WTC11 (cell line): ENCODE data around the gene CSF2. TPM values are rescaled to one million over a fixed set of nuclear protein-coding genes. Genes with fewer than 3 reads are reported as not detected.

Source experiments
- ATAC-seq: fragments of 200-7000 bp; cut with Tn5 transposase; 2 replicates; pipeline ENCODE4 v1.10.0; 2021; ENCODE audit warnings: mild to moderate bottlenecking, moderate library complexity
- CTCF ChIA-PET: fragments of 300-600 bp; sonication (Branson Sonifier 250); formaldehyde crosslinking; loops from one replicate; lab custom pipeline; 2021; ENCODE audit warnings: antibody characterized with exemption; lab: Charles Lee
- POLR2A ChIA-PET: fragments of 350-600 bp; sonication (Branson Sonifier 250); formaldehyde crosslinking; loops from one replicate; lab custom pipeline; 2021; ENCODE audit warnings: antibody characterized with exemption; lab: Charles Lee
- DNase-seq: peaks from one replicate; pipeline ENCODE4 v3.0.0; 2021; ENCODE audit warnings: low spot score
- H3K27ac Mint-ChIP-seq: 2 replicates; pipeline ENCODE4 v1.8.0; 2021; ENCODE audit warnings: mixed read lengths
- H3K27me3 Mint-ChIP-seq: 2 replicates; pipeline ENCODE4 v1.8.0; 2021; ENCODE audit warnings: low read depth, mild to moderate bottlenecking, moderate library complexity, mixed read lengths
- H3K36me3 Mint-ChIP-seq: 2 replicates; pipeline ENCODE4 v1.8.0; 2021; ENCODE audit warnings: mixed read lengths
- H3K4me1 Mint-ChIP-seq: 2 replicates; pipeline ENCODE4 v1.8.0; 2022; ENCODE audit warnings: mixed read lengths
- H3K4me3 Mint-ChIP-seq: 2 replicates; pipeline ENCODE4 v1.8.0; 2021; ENCODE audit warnings: mild to moderate bottlenecking, moderate library complexity, mixed read lengths
- H3K9me3 Mint-ChIP-seq: 2 replicates; pipeline ENCODE4 v1.8.0; 2021; ENCODE audit warnings: mixed read lengths
- CREM ChIP-seq: sonication (generic); formaldehyde crosslinking; IDR thresholded peaks from 2 replicates; pipeline ENCODE4 v1.8.1; 2022; ENCODE audit warnings: mild to moderate bottlenecking, missing genetic modification reagents, moderate library complexity
- ELF4 ChIP-seq: sonication (generic); formaldehyde crosslinking; IDR thresholded peaks from 2 replicates; pipeline ENCODE4 v1.8.1; 2022; ENCODE audit warnings: low read depth, mild to moderate bottlenecking, moderate library complexity, missing genetic modification reagents
- ESRRA ChIP-seq: sonication (generic); formaldehyde crosslinking; IDR thresholded peaks from 2 replicates; pipeline ENCODE4 v1.8.1; 2022; ENCODE audit warnings: mild to moderate bottlenecking, missing genetic modification reagents, borderline replicate concordance
- ETV6 ChIP-seq: sonication (generic); formaldehyde crosslinking; IDR thresholded peaks from 2 replicates; pipeline ENCODE4 v1.8.1; 2022; ENCODE audit warnings: mild to moderate bottlenecking, missing genetic modification reagents
- FOXK1 ChIP-seq: sonication (generic); formaldehyde crosslinking; IDR thresholded peaks from 2 replicates; pipeline ENCODE4 v1.8.0; 2022; ENCODE audit warnings: mild to moderate bottlenecking, moderate library complexity, missing genetic modification reagents
- JUN ChIP-seq: sonication (generic); formaldehyde crosslinking; IDR thresholded peaks from 2 replicates; pipeline ENCODE4 v1.8.0; 2023; ENCODE audit warnings: mild to moderate bottlenecking, missing genetic modification reagents
- NFE2L1 ChIP-seq: sonication (generic); formaldehyde crosslinking; IDR thresholded peaks from 2 replicates; pipeline ENCODE4 v1.8.1; 2023; ENCODE audit warnings: missing genetic modification reagents
- NFYB ChIP-seq: sonication (generic); formaldehyde crosslinking; conservative IDR thresholded peaks from 2 replicates; pipeline ENCODE4 v1.8.0; 2022; ENCODE audit warnings: low read depth, missing genetic modification reagents
- NR1H2 ChIP-seq: sonication (generic); formaldehyde crosslinking; IDR thresholded peaks from 2 replicates; pipeline ENCODE4 v1.9.0; 2021; ENCODE audit warnings: mild to moderate bottlenecking, moderate library complexity, missing genetic modification reagents
- PREB ChIP-seq: sonication (generic); formaldehyde crosslinking; IDR thresholded peaks from 2 replicates; pipeline ENCODE4 v1.8.1; 2022; ENCODE audit warnings: mild to moderate bottlenecking, missing genetic modification reagents, moderate library complexity, borderline replicate concordance
- RORB ChIP-seq: fragments of 250-450 bp; sonication (Bioruptor Pico); IDR thresholded peaks from 2 replicates; pipeline ENCODE4 v1.9.0; 2021; ENCODE audit warnings: mild to moderate bottlenecking
- USF1 ChIP-seq: sonication (generic); formaldehyde crosslinking; IDR thresholded peaks from 2 replicates; pipeline ENCODE4 v1.8.0; 2022; ENCODE audit warnings: mild to moderate bottlenecking, missing genetic modification reagents
- USF2 ChIP-seq: sonication (generic); formaldehyde crosslinking; IDR thresholded peaks from 2 replicates; pipeline ENCODE4 v1.8.1; 2023; ENCODE audit warnings: mild to moderate bottlenecking, missing genetic modification reagents, moderate library complexity
- ZBTB21 ChIP-seq: sonication (generic); formaldehyde crosslinking; IDR thresholded peaks from 2 replicates; pipeline ENCODE4 v1.8.1; 2023; ENCODE audit warnings: mild to moderate bottlenecking, missing genetic modification reagents, borderline replicate concordance
- ZBTB43 ChIP-seq: sonication (generic); formaldehyde crosslinking; IDR thresholded peaks from 2 replicates; pipeline ENCODE4 v1.8.1; 2023; ENCODE audit warnings: mild to moderate bottlenecking, missing genetic modification reagents
- ZNF416 ChIP-seq: fragments of 250-450 bp; sonication (Bioruptor Pico); IDR thresholded peaks from 2 replicates; pipeline ENCODE4 v1.9.0; 2021; ENCODE audit warnings: mild to moderate bottlenecking, inconsistent platforms
- ZNF671 ChIP-seq: fragments of 250-450 bp; sonication (Bioruptor Pico); IDR thresholded peaks from 2 replicates; pipeline ENCODE4 v1.8.0; 2021; ENCODE audit warnings: mild to moderate bottlenecking
- total RNA-seq: library from RNA; stranded (reverse); gene quantifications from 3 replicates; pipeline ENCODE4 v1.2.3, GENCODE V29; 2021
- TF ChIP-seq, protein P1 (sequence below): sonication (generic); formaldehyde crosslinking; IDR thresholded peaks from 2 replicates; pipeline ENCODE4 v1.8.1; 2022; ENCODE audit warnings: mild to moderate bottlenecking, moderate library complexity, missing genetic modification reagents
- TF ChIP-seq, protein P2 (sequence below): sonication (generic); formaldehyde crosslinking; IDR thresholded peaks from 2 replicates; pipeline ENCODE4 v1.8.0; 2022; ENCODE audit warnings: missing genetic modification reagents
- TF ChIP-seq, protein P3 (sequence below): sonication (generic); formaldehyde crosslinking; IDR thresholded peaks from 2 replicates; pipeline ENCODE4 v1.8.1; 2023; ENCODE audit warnings: mild to moderate bottlenecking, missing genetic modification reagents

CSF2 gene
- total RNA-seq, 1 experiment from 2014 or later: not detected

DNA sequence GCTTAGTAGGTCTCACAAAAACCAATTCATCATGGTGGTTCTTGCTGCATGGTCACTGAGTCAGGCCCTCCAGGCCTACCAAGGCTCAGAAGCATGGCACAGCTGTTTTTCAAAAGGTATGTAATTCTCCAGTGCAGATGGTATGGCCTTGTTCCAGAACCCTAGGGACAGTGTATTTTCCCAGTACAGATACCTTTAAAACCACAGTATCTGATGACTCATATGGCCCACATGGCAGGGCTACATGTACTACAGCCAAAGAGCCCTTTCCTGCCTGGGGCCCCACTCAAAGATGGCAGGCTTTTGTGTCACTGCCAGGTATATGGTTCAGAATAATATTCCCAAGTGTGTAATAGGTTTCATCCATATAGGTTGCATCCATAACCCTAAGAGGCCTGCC lies 16.5 kb downstream of the CSF2 start:
- ChIA-PET CTCF (no interaction called here), POLR2A (no interaction called here)
- no peak for ATAC-seq

GRCh38 chr5:132093271-132093670 lies 19.7 kb downstream of the CSF2 start:
- Mint-ChIP-seq H3K4me3 (no peak overlapping the region), H3K27me3 (no peaks in the 10 kb centered on the region; the same call in 1 of the 2 replicates), H3K9me3 (no peaks in the 10 kb centered on the region), H3K4me1 (no peaks in the 10 kb centered on the region), H3K27ac (no peak overlapping the region)
- POLR2A ChIA-PET: no interaction called here
- DNase-seq: no peak
- CTCF ChIA-PET: interaction anchor here (1.0 kb wide), 1 partner anchor 145 kb away, joined by 3 read pairs; no protein-coding TSS in a partner anchor
- ATAC-seq: no peak
- no peak for TF ChIP-seq CREM (CRISPR knock-in tag)
- TF ChIP-seq, all 79 proteins: peak for 0
- H3K36me3 Mint-ChIP-seq: no peaks in the 10 kb centered on the region

More for the DNA sequence above, 16.5 kb downstream of the CSF2 start:
- DNase-seq: no peak
- Mint-ChIP-seq H3K4me3 (no peak overlapping the region), H3K4me1 (no peaks in the 10 kb centered on the region), H3K36me3 (no peaks in the 10 kb centered on the region), H3K27ac (no peak overlapping the region), H3K9me3 (no peaks in the 10 kb centered on the region), H3K27me3 (no peaks in the 10 kb centered on the region; the same call in 1 of the 2 replicates)
- TF ChIP-seq ZNF671 (CRISPR knock-in tag) (no peak), RORB (CRISPR knock-in tag) (no peak)

DNA sequence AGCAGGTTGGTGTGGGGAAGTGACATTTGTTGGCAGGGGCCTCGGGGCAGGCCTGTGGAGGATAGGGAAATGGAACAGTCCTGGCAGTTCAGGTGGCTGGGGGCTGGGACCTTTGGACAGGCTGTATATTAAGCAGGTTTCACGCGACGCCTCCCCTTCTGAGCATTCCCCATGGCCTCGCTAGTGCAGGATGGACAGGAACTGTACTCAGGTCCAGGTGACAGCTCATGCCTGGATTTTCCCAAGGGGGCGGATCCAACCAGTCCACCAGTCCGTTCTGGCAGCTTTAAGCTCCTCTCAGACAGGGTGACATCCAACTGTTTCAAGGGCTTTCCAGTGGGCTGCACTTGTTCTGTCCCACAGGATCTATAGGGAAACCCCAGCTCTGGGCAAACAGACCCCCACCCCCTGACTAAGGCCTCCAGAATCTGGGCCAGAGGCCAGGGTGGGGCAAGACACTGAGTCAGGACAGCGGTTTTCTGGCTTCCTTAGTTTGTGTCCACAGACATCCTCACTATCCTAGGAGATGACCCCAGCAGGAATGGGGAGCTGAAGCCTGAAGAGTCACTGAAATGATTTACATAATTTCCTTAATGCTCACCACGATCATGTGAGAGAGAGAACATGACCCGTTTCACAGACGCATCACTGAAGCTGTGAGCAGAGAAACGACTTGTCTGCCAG lies 20.9 kb downstream of the CSF2 start:
- H3K36me3 Mint-ChIP-seq: no peaks in the 10 kb centered on the region
- ATAC-seq: no peak
- DNase-seq: no peak
- POLR2A ChIA-PET: no interaction called here
- TF ChIP-seq PREB (no peak), ELF4 (CRISPR knock-in tag) (no peak), ETV6 (CRISPR knock-in tag) (no peak), NFE2L1 (no peak), ZNF416 (CRISPR knock-in tag) (no peak), NFYB (CRISPR knock-in tag) (no peak), ZBTB43 (CRISPR knock-in tag) (no peak), FOXK1 (CRISPR knock-in tag) (no peak), JUN (CRISPR knock-in tag) (no peak), ZBTB21 (CRISPR knock-in tag) (no peak), ESRRA (CRISPR knock-in tag) (no peak), USF1 (CRISPR knock-in tag) (no peak), USF2 (CRISPR knock-in tag) (no peak), NR1H2 (no peak), CREM (CRISPR knock-in tag) (no peak)
- TF ChIP-seq, protein P1, sequence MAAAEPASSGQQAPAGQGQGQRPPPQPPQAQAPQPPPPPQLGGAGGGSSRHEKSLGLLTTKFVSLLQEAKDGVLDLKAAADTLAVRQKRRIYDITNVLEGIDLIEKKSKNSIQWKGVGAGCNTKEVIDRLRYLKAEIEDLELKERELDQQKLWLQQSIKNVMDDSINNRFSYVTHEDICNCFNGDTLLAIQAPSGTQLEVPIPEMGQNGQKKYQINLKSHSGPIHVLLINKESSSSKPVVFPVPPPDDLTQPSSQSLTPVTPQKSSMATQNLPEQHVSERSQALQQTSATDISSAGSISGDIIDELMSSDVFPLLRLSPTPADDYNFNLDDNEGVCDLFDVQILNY (CRISPR knock-in tag): no peak
- TF ChIP-seq, protein P2, sequence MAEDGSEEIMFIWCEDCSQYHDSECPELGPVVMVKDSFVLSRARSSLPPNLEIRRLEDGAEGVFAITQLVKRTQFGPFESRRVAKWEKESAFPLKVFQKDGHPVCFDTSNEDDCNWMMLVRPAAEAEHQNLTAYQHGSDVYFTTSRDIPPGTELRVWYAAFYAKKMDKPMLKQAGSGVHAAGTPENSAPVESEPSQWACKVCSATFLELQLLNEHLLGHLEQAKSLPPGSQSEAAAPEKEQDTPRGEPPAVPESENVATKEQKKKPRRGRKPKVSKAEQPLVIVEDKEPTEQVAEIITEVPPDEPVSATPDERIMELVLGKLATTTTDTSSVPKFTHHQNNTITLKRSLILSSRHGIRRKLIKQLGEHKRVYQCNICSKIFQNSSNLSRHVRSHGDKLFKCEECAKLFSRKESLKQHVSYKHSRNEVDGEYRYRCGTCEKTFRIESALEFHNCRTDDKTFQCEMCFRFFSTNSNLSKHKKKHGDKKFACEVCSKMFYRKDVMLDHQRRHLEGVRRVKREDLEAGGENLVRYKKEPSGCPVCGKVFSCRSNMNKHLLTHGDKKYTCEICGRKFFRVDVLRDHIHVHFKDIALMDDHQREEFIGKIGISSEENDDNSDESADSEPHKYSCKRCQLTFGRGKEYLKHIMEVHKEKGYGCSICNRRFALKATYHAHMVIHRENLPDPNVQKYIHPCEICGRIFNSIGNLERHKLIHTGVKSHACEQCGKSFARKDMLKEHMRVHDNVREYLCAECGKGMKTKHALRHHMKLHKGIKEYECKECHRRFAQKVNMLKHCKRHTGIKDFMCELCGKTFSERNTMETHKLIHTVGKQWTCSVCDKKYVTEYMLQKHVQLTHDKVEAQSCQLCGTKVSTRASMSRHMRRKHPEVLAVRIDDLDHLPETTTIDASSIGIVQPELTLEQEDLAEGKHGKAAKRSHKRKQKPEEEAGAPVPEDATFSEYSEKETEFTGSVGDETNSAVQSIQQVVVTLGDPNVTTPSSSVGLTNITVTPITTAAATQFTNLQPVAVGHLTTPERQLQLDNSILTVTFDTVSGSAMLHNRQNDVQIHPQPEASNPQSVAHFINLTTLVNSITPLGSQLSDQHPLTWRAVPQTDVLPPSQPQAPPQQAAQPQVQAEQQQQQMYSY (CRISPR knock-in tag): no peak
- TF ChIP-seq, protein P3, sequence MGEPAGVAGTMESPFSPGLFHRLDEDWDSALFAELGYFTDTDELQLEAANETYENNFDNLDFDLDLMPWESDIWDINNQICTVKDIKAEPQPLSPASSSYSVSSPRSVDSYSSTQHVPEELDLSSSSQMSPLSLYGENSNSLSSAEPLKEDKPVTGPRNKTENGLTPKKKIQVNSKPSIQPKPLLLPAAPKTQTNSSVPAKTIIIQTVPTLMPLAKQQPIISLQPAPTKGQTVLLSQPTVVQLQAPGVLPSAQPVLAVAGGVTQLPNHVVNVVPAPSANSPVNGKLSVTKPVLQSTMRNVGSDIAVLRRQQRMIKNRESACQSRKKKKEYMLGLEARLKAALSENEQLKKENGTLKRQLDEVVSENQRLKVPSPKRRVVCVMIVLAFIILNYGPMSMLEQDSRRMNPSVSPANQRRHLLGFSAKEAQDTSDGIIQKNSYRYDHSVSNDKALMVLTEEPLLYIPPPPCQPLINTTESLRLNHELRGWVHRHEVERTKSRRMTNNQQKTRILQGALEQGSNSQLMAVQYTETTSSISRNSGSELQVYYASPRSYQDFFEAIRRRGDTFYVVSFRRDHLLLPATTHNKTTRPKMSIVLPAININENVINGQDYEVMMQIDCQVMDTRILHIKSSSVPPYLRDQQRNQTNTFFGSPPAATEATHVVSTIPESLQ: no peak
- TF ChIP-seq, all 79 proteins: peak for 0
- CTCF ChIA-PET: interaction anchor here (1.0 kb wide), 1 partner anchor 144 kb away, joined by 3 read pairs; no protein-coding TSS in a partner anchor
- no peaks in the 10 kb centered on the region for H3K9me3 Mint-ChIP-seq
- no peak overlapping the region for H3K4me3 Mint-ChIP-seq
- H3K4me1 Mint-ChIP-seq: no peaks in the 10 kb centered on the region
- H3K27ac Mint-ChIP-seq: no peak overlapping the region
- no peaks in the 10 kb centered on the region; the same call in 1 of the 2 replicates for H3K27me3 Mint-ChIP-seq
